OCI-LY3 (cell line): ENCODE data around the gene SCN1B.
"Not testable (repeated sequence)": the region's sequence is repeated elsewhere in the genome, so short reads cannot be mapped to it uniquely, and the experiment has no call there.

ENCODE experiments used
- H2AFZ ChIP-seq: fragments of 200-600, 300-600 bp; shearing (Covaris generic); 2 replicates; pipeline ENCODE4 v1.6.0; 2014; ENCODE audit warnings: antibody characterized with exemption, low read depth, low read length
- H3K27ac ChIP-seq: fragments of 200-600, 300-600 bp; sonication (generic); 2 replicates; pipeline ENCODE4 v1.5.1; 2014; ENCODE audit warnings: mild to moderate bottlenecking, low read length, moderate library complexity, mixed read lengths
- H3K27me3 ChIP-seq: fragments of 200-600, 300-600 bp; sonication (generic); 2 replicates; pipeline ENCODE4 v1.6.1; 2014; ENCODE audit warnings: low read depth, low read length, mixed read lengths
- H3K36me3 ChIP-seq: fragments of 200-600, 300-600 bp; sonication (generic); replicated peaks from 2 replicates; pipeline ENCODE3; 2014; ENCODE audit warnings: low read depth, low read length, mixed read lengths
- H3K4me1 ChIP-seq: fragments of 300-600, 200-600 bp; sonication (generic); 2 replicates; pipeline ENCODE4 v1.6.1; 2014; ENCODE audit warnings: low read length, mixed read lengths
- H3K4me2 ChIP-seq: fragments of 200-600, 300-600 bp; sonication (generic); 2 replicates; pipeline ENCODE4 v1.6.1; 2014; ENCODE audit warnings: low read length, mixed read lengths
- H3K4me3 ChIP-seq: fragments of 300-600, 200-600 bp; sonication (generic); 2 replicates; pipeline ENCODE4 v1.5.1; 2014; ENCODE audit warnings: antibody characterized with exemption, mild to moderate bottlenecking, low read length, moderate library complexity
- H3K79me2 ChIP-seq: fragments of 300-600, 200-600 bp; shearing (Covaris generic); 2 replicates; pipeline ENCODE4 v1.6.1; 2014; ENCODE audit warnings: mild to moderate bottlenecking, low read length, mixed read lengths
- H3K9ac ChIP-seq: fragments of 300-600, 200-600 bp; shearing (Covaris generic); 2 replicates; pipeline ENCODE4 v1.6.0; 2014; ENCODE audit warnings: mild to moderate bottlenecking, low read length, moderate library complexity
- H3K9me3 ChIP-seq: fragments of 200-600, 300-600 bp; shearing (Covaris generic); 2 replicates; pipeline ENCODE4 v1.6.1; 2014; ENCODE audit warnings: low read length, mixed read lengths; ENCODE audit not compliant: insufficient read depth
- H4K20me1 ChIP-seq: fragments of 200-600, 300-600 bp; sonication (generic); 2 replicates; pipeline ENCODE4 v1.6.1; 2016; ENCODE audit warnings: low read length, mixed read lengths; ENCODE audit not compliant: insufficient read depth
- EZH2phosphoT487 ChIP-seq: fragments of 200-600 bp; shearing (Covaris generic); IDR thresholded peaks from 2 replicates; pipeline ENCODE4 v1.6.1; 2018; ENCODE audit warnings: antibody characterized with exemption, mixed run types, low read depth
- TF ChIP-seq, protein P1 (sequence below): fragments of 200-600, 300-600 bp; sonication (generic); IDR thresholded peaks from 2 replicates; pipeline ENCODE4 v1.5.1; 2014; ENCODE audit warnings: antibody characterized with exemption, low read length, low read depth

The SCN1B gene

DNA sequence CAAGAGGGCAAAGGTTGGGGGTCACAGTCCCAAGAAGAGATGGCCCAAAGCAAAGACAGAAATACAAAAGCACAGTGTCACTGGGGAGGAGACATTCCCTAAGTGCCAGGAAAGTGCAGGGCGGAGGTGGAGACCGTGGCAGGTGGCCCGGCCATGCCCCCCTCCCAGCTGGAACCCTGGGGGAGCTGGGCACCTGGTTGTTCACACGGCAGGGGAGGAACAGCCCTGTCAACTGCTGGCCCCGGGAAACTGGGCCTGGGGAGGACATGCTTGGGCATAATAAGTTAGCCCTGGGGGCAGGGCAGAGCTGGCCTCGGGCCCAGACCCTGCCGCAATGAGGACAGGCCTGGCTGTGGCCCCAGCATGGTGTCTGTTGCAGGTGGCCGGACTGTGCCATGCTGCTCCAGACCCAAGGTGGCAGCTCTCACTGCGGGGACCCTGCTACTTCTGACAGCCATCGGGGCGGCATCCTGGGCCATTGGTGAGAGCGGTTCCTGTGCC, 18.7 kb downstream of the SCN1B start:
- Histone ChIP-seq H3K4me1 (no peaks in the 10 kb centered on the region), H3K9ac (no peak overlapping the region), H4K20me1 (no peaks in the 10 kb centered on the region), H3K79me2 (no peaks in the 10 kb centered on the region), H2AFZ (no peak overlapping the region), H3K27me3 (no peaks in the 10 kb centered on the region), H3K4me2 (no peak overlapping the region), H3K27ac (no peak overlapping the region), H3K36me3 (no peaks in the 10 kb centered on the region), H3K9me3 (no peaks in the 10 kb centered on the region), H3K4me3 (no peak overlapping the region)
- no peak for TF ChIP-seq EZH2phosphoT487
- TF ChIP-seq, protein P1, sequence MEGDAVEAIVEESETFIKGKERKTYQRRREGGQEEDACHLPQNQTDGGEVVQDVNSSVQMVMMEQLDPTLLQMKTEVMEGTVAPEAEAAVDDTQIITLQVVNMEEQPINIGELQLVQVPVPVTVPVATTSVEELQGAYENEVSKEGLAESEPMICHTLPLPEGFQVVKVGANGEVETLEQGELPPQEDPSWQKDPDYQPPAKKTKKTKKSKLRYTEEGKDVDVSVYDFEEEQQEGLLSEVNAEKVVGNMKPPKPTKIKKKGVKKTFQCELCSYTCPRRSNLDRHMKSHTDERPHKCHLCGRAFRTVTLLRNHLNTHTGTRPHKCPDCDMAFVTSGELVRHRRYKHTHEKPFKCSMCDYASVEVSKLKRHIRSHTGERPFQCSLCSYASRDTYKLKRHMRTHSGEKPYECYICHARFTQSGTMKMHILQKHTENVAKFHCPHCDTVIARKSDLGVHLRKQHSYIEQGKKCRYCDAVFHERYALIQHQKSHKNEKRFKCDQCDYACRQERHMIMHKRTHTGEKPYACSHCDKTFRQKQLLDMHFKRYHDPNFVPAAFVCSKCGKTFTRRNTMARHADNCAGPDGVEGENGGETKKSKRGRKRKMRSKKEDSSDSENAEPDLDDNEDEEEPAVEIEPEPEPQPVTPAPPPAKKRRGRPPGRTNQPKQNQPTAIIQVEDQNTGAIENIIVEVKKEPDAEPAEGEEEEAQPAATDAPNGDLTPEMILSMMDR = no peak

DNA sequence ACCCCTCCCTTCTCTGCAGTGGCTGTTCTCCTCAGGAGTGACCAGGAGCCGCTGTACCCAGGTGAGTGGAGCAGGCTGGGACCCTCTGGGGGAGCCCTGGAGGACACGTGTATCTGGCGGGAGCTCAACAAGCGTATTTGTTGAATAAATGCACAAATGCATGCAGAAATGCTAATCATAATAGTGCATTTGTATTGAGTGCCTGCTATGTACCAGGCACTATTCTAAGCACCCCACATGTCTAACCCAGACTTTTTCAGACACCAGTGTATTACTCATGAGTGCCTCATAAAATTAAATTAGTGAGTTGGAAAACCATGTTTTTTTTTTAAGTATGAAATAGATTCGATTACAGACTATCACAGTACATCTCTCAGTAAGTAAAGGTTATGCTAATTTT, 19.2 kb downstream of the SCN1B start:
- Histone ChIP-seq H3K4me1 (no peaks in the 10 kb centered on the region), H3K4me2 (no peak overlapping the region), H3K4me3 (no peak overlapping the region), H3K9ac (no peak overlapping the region), H2AFZ (no peak overlapping the region), H3K79me2 (no peaks in the 10 kb centered on the region), H3K27me3 (peaks cover 2% of the 10 kb centered on the region; the same call in 1 of the 2 replicates), H3K27ac (no peak overlapping the region), H3K9me3 (no peaks in the 10 kb centered on the region), H4K20me1 (no peaks in the 10 kb centered on the region), H3K36me3 (no peaks in the 10 kb centered on the region)
- TF ChIP-seq EZH2phosphoT487 = no peak

DNA sequence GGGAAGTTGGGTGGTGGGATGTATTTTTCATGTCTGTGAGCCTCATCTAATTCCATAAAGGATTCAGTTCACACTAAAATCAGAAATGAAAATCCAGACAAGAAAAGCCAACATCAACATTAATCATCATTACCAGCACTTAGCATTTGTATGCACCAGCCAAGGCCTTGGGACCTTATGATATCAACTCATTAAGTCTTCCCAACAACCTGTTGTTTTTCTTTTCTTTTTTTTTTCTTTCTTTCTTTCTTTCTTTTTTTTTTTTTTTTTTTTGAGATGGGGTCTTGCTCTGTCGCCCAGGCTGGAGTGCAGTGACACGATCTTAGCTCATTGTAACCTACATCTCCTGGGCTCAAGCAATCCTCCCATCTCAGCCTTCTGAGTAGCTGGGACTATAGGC, 20.4 kb downstream of the SCN1B start:
- not testable (repeated sequence) for H3K79me2 ChIP-seq, H3K36me3 ChIP-seq

DNA sequence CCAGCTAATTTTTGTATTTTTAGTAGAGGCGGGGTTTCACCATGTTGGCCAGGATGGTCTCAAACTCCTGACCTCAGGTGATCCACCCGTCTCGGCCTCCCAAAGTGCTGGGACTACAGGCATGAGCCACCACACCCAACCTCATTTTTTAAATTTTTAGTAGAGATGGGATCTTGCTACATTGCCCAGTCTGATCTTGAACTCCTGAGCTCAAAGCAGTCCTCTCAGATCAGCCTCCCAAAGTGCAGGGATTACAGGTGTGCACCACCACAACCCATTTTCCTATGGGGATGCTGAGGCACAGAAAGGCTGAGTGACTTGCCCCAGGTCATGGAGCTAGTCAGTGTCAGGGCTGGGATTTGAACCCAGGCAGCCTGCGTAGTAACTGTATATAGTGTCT, 21.0 kb downstream of the SCN1B start:
- peaks cover 18% of the 10 kb centered on the region for H3K27me3 ChIP-seq

More for the DNA sequence above, 20.4 kb downstream of the SCN1B start:
- peaks cover 12% of the 10 kb centered on the region for H3K27me3 ChIP-seq
- H3K27ac ChIP-seq, H3K9me3 ChIP-seq, H3K4me2 ChIP-seq, H3K4me3 ChIP-seq, H3K4me1 ChIP-seq, H3K9ac ChIP-seq, H2AFZ ChIP-seq, H4K20me1 ChIP-seq: not testable (repeated sequence)

DNA sequence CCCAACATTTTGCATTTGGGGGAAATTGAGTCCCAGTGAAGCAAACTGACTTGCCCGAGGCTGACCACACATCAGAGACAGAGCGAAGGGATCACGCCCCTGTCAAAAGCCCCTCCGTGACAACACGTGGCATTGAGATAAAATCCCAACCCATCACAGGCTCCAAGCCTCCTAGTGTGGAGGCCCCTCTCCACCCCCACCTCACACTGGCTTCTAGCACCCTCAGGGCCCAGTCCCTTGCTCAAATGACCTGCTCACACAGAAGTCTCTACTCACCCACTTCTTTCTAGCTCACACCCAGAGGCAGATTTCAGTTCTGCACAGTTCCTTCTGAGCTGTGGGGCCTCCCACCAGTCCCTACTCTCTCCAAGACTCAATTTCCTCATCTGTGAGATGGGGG, 21.5 kb downstream of the SCN1B start:
- Histone ChIP-seq H3K27ac (no peak overlapping the region), H3K79me2 (no peaks in the 10 kb centered on the region), H3K27me3 (peaks cover 23% of the 10 kb centered on the region), H3K4me2 (no peak overlapping the region), H2AFZ (no peak overlapping the region), H3K9ac (no peak overlapping the region), H4K20me1 (no peaks in the 10 kb centered on the region), H3K4me1 (no peaks in the 10 kb centered on the region), H3K9me3 (no peaks in the 10 kb centered on the region), H3K36me3 (no peaks in the 10 kb centered on the region), H3K4me3 (no peak overlapping the region)
- TF ChIP-seq EZH2phosphoT487 = no peak
- TF ChIP-seq, protein P1 = no peak

More for the DNA sequence above, 21.0 kb downstream of the SCN1B start:
- not testable (repeated sequence) for H3K9me3 ChIP-seq, H4K20me1 ChIP-seq, H2AFZ ChIP-seq, H3K27ac ChIP-seq, H3K4me1 ChIP-seq, H3K36me3 ChIP-seq, H3K4me3 ChIP-seq, H3K9ac ChIP-seq, H3K4me2 ChIP-seq, H3K79me2 ChIP-seq
